Chondrocyte (in vitro differentiated cells): ENCODE results near the gene C1QTNF5. TPM values are rescaled to one million over a fixed set of nuclear protein-coding genes. Genes with fewer than 3 reads are reported as not detected.

Source experiments
- DNase-seq: peaks from one replicate; pipeline ENCODE4 v3.0.0; 2021; ENCODE audit warnings: mixed read lengths, low spot score
- H3K27ac Mint-ChIP-seq: one replicate; pipeline ENCODE4 v1.8.0; 2021; ENCODE audit warnings: mild to moderate bottlenecking, moderate library complexity, mixed read lengths; ENCODE audit not compliant: unreplicated experiment
- H3K27me3 Mint-ChIP-seq: 2 replicates; pipeline ENCODE4 v1.8.0; 2021; ENCODE audit warnings: low read depth, mixed read lengths
- H3K36me3 Mint-ChIP-seq: 2 replicates; pipeline ENCODE4 v1.8.0; 2021; ENCODE audit warnings: low read depth, mixed read lengths
- H3K4me1 Mint-ChIP-seq: 2 replicates; pipeline ENCODE4 v1.8.0; 2021; ENCODE audit warnings: low read depth, mild to moderate bottlenecking, mixed read lengths
- H3K4me3 Mint-ChIP-seq: one replicate; pipeline ENCODE4 v1.8.0; 2021; ENCODE audit warnings: mild to moderate bottlenecking, moderate library complexity, mixed read lengths; ENCODE audit not compliant: unreplicated experiment
- H3K9me3 Mint-ChIP-seq: 2 replicates; pipeline ENCODE4 v1.8.0; 2021; ENCODE audit warnings: low read depth, mixed read lengths
- total RNA-seq: library from RNA; stranded (reverse); gene quantifications from 3 replicates; pipeline ENCODE4 v1.2.1, GENCODE V29; 2021
- TF ChIP-seq, protein P1 (sequence below): fragments of 200-600 bp; sonication (generic); IDR thresholded peaks from 2 replicates; pipeline ENCODE4 v1.5.0; 2021; ENCODE audit warnings: antibody characterized with exemption, mild to moderate bottlenecking, moderate library complexity

C1QTNF5 gene
- total RNA-seq, 1 donor from 2014 or later, result 67.1 TPM

DNA sequence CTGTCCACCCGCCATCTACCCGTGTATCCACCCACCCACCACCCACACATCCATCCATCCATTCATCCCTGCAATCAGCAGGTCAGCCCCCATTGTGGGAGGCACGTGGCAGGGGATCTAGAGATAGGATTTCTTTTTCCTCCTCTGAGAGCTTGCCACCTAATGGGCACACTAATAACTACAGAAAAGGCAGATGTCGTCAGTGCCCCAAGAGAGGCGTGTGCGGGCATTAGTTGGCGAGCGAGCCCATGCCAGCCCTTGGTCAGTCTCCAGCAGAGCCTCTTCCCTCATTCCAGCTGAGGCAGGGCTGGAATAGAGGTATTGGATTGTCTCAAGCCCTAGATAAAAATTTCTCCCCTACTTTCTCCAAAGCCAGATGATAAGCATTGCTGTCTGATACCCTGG, 31.1 kb upstream of the C1QTNF5 start:
- H3K4me3 Mint-ChIP-seq, result no peak overlapping the region
- peaks cover 22% of the 10 kb centered on the region for H3K4me1 Mint-ChIP-seq
- H3K27ac Mint-ChIP-seq, result no peak overlapping the region
- no peaks in the 10 kb centered on the region for H3K36me3 Mint-ChIP-seq
- TF ChIP-seq, protein P1, sequence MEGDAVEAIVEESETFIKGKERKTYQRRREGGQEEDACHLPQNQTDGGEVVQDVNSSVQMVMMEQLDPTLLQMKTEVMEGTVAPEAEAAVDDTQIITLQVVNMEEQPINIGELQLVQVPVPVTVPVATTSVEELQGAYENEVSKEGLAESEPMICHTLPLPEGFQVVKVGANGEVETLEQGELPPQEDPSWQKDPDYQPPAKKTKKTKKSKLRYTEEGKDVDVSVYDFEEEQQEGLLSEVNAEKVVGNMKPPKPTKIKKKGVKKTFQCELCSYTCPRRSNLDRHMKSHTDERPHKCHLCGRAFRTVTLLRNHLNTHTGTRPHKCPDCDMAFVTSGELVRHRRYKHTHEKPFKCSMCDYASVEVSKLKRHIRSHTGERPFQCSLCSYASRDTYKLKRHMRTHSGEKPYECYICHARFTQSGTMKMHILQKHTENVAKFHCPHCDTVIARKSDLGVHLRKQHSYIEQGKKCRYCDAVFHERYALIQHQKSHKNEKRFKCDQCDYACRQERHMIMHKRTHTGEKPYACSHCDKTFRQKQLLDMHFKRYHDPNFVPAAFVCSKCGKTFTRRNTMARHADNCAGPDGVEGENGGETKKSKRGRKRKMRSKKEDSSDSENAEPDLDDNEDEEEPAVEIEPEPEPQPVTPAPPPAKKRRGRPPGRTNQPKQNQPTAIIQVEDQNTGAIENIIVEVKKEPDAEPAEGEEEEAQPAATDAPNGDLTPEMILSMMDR, result peak; percentile 62
- no peaks in the 10 kb centered on the region for H3K9me3 Mint-ChIP-seq
- peaks cover 2% of the 10 kb centered on the region for H3K27me3 Mint-ChIP-seq
- DNase-seq, result no peak

DNA sequence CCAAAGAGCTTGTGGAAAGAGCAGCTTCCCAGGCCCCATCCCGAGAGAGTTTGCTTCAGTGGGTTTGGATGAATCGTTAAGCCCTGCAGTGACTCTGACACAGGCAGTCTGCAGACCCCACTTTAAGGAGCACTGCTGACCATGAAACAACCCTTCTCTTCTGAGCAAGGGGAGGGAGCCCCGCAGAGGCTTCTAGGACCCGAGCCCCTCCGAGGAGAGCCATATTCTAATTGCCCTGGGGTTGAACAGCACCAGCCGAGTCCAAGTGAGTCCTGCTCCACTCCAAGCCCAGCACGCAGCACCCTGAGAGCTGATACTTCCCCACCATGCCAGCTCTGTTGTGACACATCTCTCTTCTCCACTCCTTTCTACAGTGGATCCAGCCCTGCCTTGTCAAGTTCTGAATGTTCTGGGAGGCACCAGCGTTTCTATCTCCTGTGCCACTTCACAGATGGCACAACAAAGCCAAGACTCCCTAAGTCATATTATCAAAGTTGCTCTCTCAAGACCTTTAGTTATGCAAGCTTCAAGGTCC, 30.5 kb upstream of the C1QTNF5 start:
- no peak for DNase-seq
- peaks cover 4% of the 10 kb centered on the region for H3K27me3 Mint-ChIP-seq
- no peaks in the 10 kb centered on the region for H3K9me3 Mint-ChIP-seq
- no peak overlapping the region for H3K4me3 Mint-ChIP-seq
- H3K4me1 Mint-ChIP-seq, result peaks cover 21% of the 10 kb centered on the region
- TF ChIP-seq, protein P1, result no peak
- H3K27ac Mint-ChIP-seq, result no peak overlapping the region
- H3K36me3 Mint-ChIP-seq, result no peaks in the 10 kb centered on the region

GRCh38 chr11:119370486-119371046, 29.9 kb upstream of the C1QTNF5 start:
- DNase-seq, result no peak
- TF ChIP-seq, protein P1, result no peak
- Mint-ChIP-seq H3K4me3 (peak overlapping the region; percentile 10), H3K36me3 (no peaks in the 10 kb centered on the region), H3K27me3 (peaks cover 4% of the 10 kb centered on the region), H3K4me1 (peaks cover 21% of the 10 kb centered on the region), H3K27ac (no peak overlapping the region), H3K9me3 (no peaks in the 10 kb centered on the region)

DNA sequence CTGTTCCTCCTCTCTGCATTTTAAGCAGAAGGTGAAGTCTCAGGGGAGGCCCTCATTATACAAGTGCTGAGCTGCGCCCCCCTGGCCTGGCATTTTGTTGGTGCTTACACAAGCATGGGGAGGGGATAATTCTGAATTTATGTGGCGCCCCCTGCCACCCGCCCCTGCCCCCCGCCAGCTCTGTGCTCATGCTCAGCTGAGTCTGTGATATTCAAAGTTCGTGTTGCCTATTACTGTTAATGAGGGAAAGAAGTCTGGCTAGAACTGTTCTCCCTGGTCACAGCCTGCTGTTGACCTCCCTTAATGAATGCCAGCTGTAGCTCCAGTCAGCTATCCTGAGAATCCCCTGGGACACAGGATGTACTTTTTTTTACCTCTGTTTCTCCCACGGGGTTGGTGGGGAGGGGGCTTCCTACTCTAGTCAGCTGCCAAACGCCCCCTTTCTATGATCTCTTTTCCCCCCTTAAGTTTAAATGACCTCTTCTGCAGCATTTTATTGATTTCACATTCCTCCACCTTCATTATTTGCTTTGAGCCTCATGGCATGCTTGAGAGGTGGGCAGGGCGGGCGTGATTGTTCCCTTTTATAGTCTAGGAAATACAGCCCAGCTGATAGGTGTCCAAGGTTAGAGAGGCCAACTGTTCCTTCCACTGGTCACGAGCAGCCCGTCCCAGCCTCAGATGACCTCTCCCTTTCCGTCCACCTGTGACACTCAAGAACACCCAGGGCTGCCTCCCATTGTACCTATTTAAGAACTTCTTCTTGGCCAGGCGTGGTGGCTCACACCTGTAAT, 28.6 kb upstream of the C1QTNF5 start:
- TF ChIP-seq, protein P1, result no peak
- no peak for DNase-seq
- H3K36me3 Mint-ChIP-seq, result no peaks in the 10 kb centered on the region

GRCh38 chr11:119368121-119369034, 27.7 kb upstream of the C1QTNF5 start:
- H3K27me3 Mint-ChIP-seq, result peaks cover 4% of the 10 kb centered on the region
- H3K9me3 Mint-ChIP-seq, result no peaks in the 10 kb centered on the region
- peak; percentile 34 for DNase-seq
- TF ChIP-seq, protein P1, result no peak
- no peaks in the 10 kb centered on the region for H3K36me3 Mint-ChIP-seq
- H3K4me1 Mint-ChIP-seq, result peaks cover 35% of the 10 kb centered on the region
- H3K27ac Mint-ChIP-seq, result no peak overlapping the region
- no peak overlapping the region for H3K4me3 Mint-ChIP-seq

More for the DNA sequence above, 28.6 kb upstream of the C1QTNF5 start:
- Mint-ChIP-seq H3K9me3 (no peaks in the 10 kb centered on the region), H3K27me3 (peaks cover 4% of the 10 kb centered on the region), H3K27ac (no peak overlapping the region), H3K4me3 (no peak overlapping the region), H3K4me1 (peaks cover 34% of the 10 kb centered on the region)
